Glomerular endothelial cell (primary cell): ENCODE data around the gene FGF14. TPM values are rescaled to one million over a fixed set of nuclear protein-coding genes. Genes with fewer than 3 reads are reported as not detected.

Experiments
- DNase-seq: peaks from one replicate; pipeline ENCODE4 v3.0.0-alpha.2; 2011; ENCODE audit warnings: low read depth, low spot score; ENCODE audit errors: extremely low read depth
- total RNA-seq: library from RNA; depleted of rRNA; stranded (reverse); fragments of >200 nt; gene quantifications from 2 replicates; pipeline ENCODE4 v1.2.3, GENCODE V29; 2015

Gene FGF14
- total RNA-seq, 1 donor from 2014 or later, result 0.06 TPM

DNA sequence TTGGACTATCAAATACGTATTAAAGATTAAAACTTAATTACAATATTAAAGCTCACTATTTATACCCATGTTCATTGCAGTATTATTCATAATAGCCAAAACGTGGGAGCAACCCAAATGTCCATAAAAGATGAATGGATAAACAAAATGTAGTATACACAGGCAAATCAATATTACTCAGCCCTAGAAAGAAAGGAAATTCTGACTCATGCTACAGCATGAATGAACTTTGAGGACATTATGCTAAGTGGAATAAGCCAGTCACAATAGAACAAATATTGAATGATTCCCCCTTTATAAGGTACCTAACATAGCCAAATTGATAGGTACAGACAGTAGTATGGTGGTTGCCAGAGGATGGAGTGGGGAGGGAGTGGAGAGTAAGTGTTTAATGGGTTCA is 457.3 kb downstream of the FGF14 start:
- DNase-seq, result no peak

DNA sequence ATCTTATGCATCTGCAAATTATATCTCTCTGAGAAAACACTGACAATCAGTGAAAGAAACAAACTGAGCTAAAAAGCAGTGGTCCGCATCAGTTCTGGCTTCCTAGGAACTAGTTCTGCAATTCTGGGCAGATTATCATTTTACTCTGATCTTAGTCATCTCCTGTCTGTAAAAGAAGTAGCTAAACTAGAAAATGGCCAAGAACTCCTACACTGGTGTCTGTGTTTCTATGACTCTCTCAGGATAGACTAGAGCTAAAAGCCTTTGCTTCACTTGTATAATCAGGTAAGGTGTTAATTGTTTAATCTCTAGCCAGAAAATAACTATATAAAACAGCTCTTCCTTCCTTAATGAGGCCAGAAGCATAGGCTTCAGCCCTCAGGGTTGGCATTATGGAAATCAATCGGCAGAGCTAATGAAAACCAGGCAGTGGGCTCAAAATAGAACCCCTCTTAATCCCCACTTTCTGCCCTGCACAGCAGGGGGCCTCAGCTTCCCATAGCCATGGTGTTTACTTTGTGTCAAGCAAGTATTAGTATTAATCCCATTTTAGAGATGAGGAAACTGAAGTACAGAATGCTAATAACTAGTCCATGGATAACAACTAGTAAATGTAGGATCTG is 459.2 kb downstream of the FGF14 start:
- no peak for DNase-seq

DNA sequence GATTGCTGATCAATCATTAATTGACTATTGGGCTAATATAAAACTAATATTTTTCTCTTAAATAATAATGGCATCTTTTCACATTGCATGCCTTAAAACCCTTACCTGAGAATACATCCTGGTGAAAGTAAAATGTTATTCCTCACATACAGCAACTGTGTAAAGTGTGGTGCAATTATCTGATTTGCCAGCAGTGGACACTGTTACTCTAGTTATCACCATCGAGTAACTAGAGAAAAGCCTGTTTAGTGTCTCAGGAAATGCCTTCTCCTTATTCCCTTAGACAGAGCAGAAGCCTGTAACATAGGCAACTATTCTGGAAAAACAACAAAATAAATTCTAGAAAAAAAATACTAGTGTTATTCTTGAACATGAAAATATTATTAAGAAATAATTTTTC is 459.8 kb downstream of the FGF14 start:
- no peak for DNase-seq

- no peak for DNase-seq
Observed at GRCh38 chr13:101941095-101941783, 460.6 kb downstream of the FGF14 start.

- no peak for DNase-seq
Observed at GRCh38 chr13:101939370-101939769, 462.5 kb downstream of the FGF14 start.

- DNase-seq, result no peak
Observed at GRCh38 chr13:101935828-101936227, 466.0 kb downstream of the FGF14 start.

- DNase-seq, result no peak
Observed at GRCh38 chr13:101931186-101931585, 470.7 kb downstream of the FGF14 start.

- DNase-seq, result no peak
Observed at GRCh38 chr13:101930331-101930730, 471.5 kb downstream of the FGF14 start.

GRCh38 chr13:101925731-101926130 is 476.1 kb downstream of the FGF14 start:
- no peak for DNase-seq

GRCh38 chr13:101919541-101920181 is 482.2 kb downstream of the FGF14 start:
- DNase-seq, result no peak

GRCh38 chr13:101917833-101918661 is 483.8 kb downstream of the FGF14 start:
- no peak for DNase-seq

DNA sequence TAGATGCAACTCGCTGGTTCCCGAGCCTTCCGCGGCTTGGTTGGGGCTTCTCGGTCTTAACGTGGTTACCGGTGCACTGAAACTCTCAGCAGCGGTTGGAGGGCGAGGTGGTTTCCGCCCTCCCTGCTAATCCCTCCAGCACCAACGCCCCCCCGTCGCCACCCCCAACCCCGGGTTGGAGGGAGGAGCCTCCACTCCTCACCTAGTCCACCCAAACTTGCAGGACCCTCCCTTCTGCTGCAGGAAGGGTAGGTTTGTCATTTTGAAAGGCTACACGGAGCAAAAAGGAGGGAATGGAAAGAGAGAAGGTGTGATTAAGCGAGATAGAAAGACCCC is 484.4 kb downstream of the FGF14 start:
- DNase-seq, result no peak

GRCh38 chr13:101916775-101917474 is 484.9 kb downstream of the FGF14 start:
- no peak for DNase-seq

- no peak for DNase-seq
Observed at GRCh38 chr13:101916108-101916774, 485.6 kb downstream of the FGF14 start.

GRCh38 chr13:101915755-101916107 is 486.1 kb downstream of the FGF14 start:
- DNase-seq, result no peak

GRCh38 chr13:101915331-101915730 is 486.5 kb downstream of the FGF14 start:
- DNase-seq, result no peak

- DNase-seq, result no peak
Observed at GRCh38 chr13:101911752-101912151, 490.1 kb downstream of the FGF14 start.

- no peak for DNase-seq
Observed at GRCh38 chr13:101903890-101904289, 498.0 kb downstream of the FGF14 start.

GRCh38 chr13:101898676-101899075 is 503.2 kb downstream of the FGF14 start:
- DNase-seq, result no peak

GRCh38 chr13:101896541-101896940 is 505.3 kb downstream of the FGF14 start:
- no peak for DNase-seq
